HEK293 (cell line): Measurements from ENCODE around the gene LARP6.

Source experiments
- CTCF ChIA-PET: fragments of 350-600 bp; formaldehyde crosslinking; extraction: SDS; loops from one replicate; lab custom pipeline; 2021; ENCODE audit warnings: antibody characterized with exemption; lab: Yijun Ruan, JAX
- POLR2A ChIA-PET: fragments of 300-600 bp; formaldehyde crosslinking; extraction: SDS; loops from one replicate; lab custom pipeline; 2020; ENCODE audit warnings: antibody characterized with exemption, inconsistent platforms; lab: Yijun Ruan, JAX
- H3K27ac ChIP-seq: fragments of 200-500 bp; sonication (Bioruptor generic); 2 replicates; pipeline ENCODE4 v1.5.1; 2014; ENCODE audit warnings: low read depth, low read length, control low read depth, inconsistent platforms; ENCODE audit errors: extremely low read depth
- H3K36me3 ChIP-seq, 2 experiments: fragments of 200-500 bp in 1 of 2; sonication (Bioruptor generic) in 1 of 2; 1 replicate in 1 of 2; 2 replicates in 1 of 2; pipeline ENCODE4 v1.5.1; 2014 to 2017; ENCODE audit warnings: inconsistent platforms in 2 of 2, low read length in 2 of 2; ENCODE audit not compliant: control insufficient read depth in 2 of 2, insufficient read depth in 1 of 2
- H3K4me1 ChIP-seq: fragments of 200-500 bp; sonication (Bioruptor generic); 2 replicates; pipeline ENCODE4 v1.5.1; 2014; ENCODE audit warnings: mild to moderate bottlenecking, low read length, inconsistent platforms; ENCODE audit not compliant: control insufficient read depth, insufficient read depth
- H3K4me3 ChIP-seq: 2 replicates; pipeline ENCODE4 v1.5.1; 2011; ENCODE audit warnings: low read depth, mild to moderate bottlenecking, control low read depth, low read length, moderate library complexity
- H3K9me3 ChIP-seq: fragments of 200-500 bp; sonication (Bioruptor generic); 2 replicates; pipeline ENCODE4 v1.5.1; 2014; ENCODE audit warnings: low read depth, low read length, inconsistent platforms; ENCODE audit not compliant: control insufficient read depth, insufficient read depth
- BCL11A ChIP-seq: fragments of 450-650 bp; formaldehyde crosslinking; IDR thresholded peaks from 2 replicates; pipeline ENCODE4 v1.5.1; 2016; ENCODE audit warnings: low read depth, missing biosample characterization, missing genetic modification characterization
- GLIS2 ChIP-seq: fragments of 450-650 bp; formaldehyde crosslinking; IDR thresholded peaks from 2 replicates; pipeline ENCODE4 v1.5.1; 2016; ENCODE audit warnings: missing biosample characterization, missing genetic modification characterization
- HOXA7 ChIP-seq: sonication (generic); formaldehyde crosslinking; IDR thresholded peaks from 2 replicates; pipeline ENCODE4 v1.8.1; 2022; ENCODE audit warnings: missing genetic modification reagents, borderline replicate concordance
- HOXD13 ChIP-seq: sonication (generic); formaldehyde crosslinking; IDR thresholded peaks from 2 replicates; pipeline ENCODE4 v1.8.0; 2022; ENCODE audit warnings: missing genetic modification reagents, borderline replicate concordance
- IKZF3 ChIP-seq: fragments of 450-650 bp; IDR thresholded peaks from 2 replicates; pipeline ENCODE4 v1.5.0; 2018; ENCODE audit warnings: missing biosample characterization, mild to moderate bottlenecking, missing genetic modification characterization, moderate library complexity
- MYNN ChIP-seq: fragments of 450-650 bp; formaldehyde crosslinking; IDR thresholded peaks from 2 replicates; pipeline ENCODE4 v1.5.1; 2016; ENCODE audit warnings: missing biosample characterization, missing genetic modification characterization, borderline replicate concordance
- RBAK ChIP-seq: fragments of 450-650 bp; formaldehyde crosslinking; IDR thresholded peaks from 2 replicates; pipeline ENCODE4 v1.5.1; 2016; ENCODE audit warnings: missing biosample characterization, missing genetic modification characterization
- SP3 ChIP-seq: fragments of 450-650 bp; formaldehyde crosslinking; IDR thresholded peaks from 2 replicates; pipeline ENCODE4 v1.5.1; 2016; ENCODE audit warnings: missing biosample characterization, missing genetic modification characterization
- ZBTB48 ChIP-seq: fragments of 450-650 bp; formaldehyde crosslinking; IDR thresholded peaks from 2 replicates; pipeline ENCODE4 v1.5.1; 2016; ENCODE audit warnings: missing biosample characterization, missing genetic modification characterization
- ZEB2 ChIP-seq: fragments of 450-650 bp; formaldehyde crosslinking; IDR thresholded peaks from 2 replicates; pipeline ENCODE4 v1.5.1; 2016; ENCODE audit warnings: missing biosample characterization, missing genetic modification characterization
- ZNF174 ChIP-seq: fragments of 450-650 bp; formaldehyde crosslinking; IDR thresholded peaks from 2 replicates; pipeline ENCODE4 v1.5.0; 2017; ENCODE audit warnings: missing biosample characterization, mild to moderate bottlenecking, missing genetic modification characterization
- ZNF223 ChIP-seq: fragments of 450-650 bp; formaldehyde crosslinking; IDR thresholded peaks from 2 replicates; pipeline ENCODE4 v1.5.1; 2016; ENCODE audit warnings: missing biosample characterization, missing genetic modification characterization
- ZNF324 ChIP-seq: fragments of 450-650 bp; formaldehyde crosslinking; IDR thresholded peaks from 2 replicates; pipeline ENCODE4 v1.5.1; 2016; ENCODE audit warnings: missing biosample characterization, missing genetic modification characterization
- ZNF391 ChIP-seq: fragments of 450-650 bp; formaldehyde crosslinking; IDR thresholded peaks from 2 replicates; pipeline ENCODE4 v1.5.1; 2016; ENCODE audit warnings: low read depth, missing biosample characterization, missing genetic modification characterization, borderline replicate concordance
- ZNF423 ChIP-seq: fragments of 450-650 bp; formaldehyde crosslinking; IDR thresholded peaks from 2 replicates; pipeline ENCODE4 v1.5.1; 2016; ENCODE audit warnings: missing biosample characterization, missing genetic modification characterization
- ZNF585B ChIP-seq: fragments of 450-650 bp; formaldehyde crosslinking; IDR thresholded peaks from 2 replicates; pipeline ENCODE4 v1.5.1; 2016; ENCODE audit warnings: missing biosample characterization, missing genetic modification characterization
- ZNF747 ChIP-seq: fragments of 450-650 bp; formaldehyde crosslinking; IDR thresholded peaks from 2 replicates; pipeline ENCODE4 v1.5.1; 2016; ENCODE audit warnings: missing biosample characterization, missing genetic modification characterization
- ZSCAN16 ChIP-seq: fragments of 450-650 bp; formaldehyde crosslinking; IDR thresholded peaks from 2 replicates; pipeline ENCODE4 v1.5.1; 2016; ENCODE audit warnings: missing biosample characterization, missing genetic modification characterization
- TF ChIP-seq, protein P1 (sequence below): fragments of 450-650 bp; formaldehyde crosslinking; IDR thresholded peaks from 2 replicates; pipeline ENCODE4 v1.5.1; 2017; ENCODE audit warnings: missing biosample characterization, missing genetic modification characterization
- TF ChIP-seq, protein P2 (sequence below): fragments of 450-650 bp; formaldehyde crosslinking; IDR thresholded peaks from 2 replicates; pipeline ENCODE4 v1.5.1; 2016; ENCODE audit warnings: missing biosample characterization, missing genetic modification characterization
- TF ChIP-seq, protein P3 (sequence below): fragments of 450-650 bp; formaldehyde crosslinking; IDR thresholded peaks from 2 replicates; pipeline ENCODE4 v1.5.1; 2016; ENCODE audit warnings: missing biosample characterization, missing genetic modification characterization
- TF ChIP-seq, protein P4 (sequence below): fragments of 450-650 bp; formaldehyde crosslinking; optimal IDR thresholded peaks from 2 replicates; pipeline ENCODE3; 2016; ENCODE audit warnings: missing biosample characterization, mild to moderate bottlenecking, missing genetic modification characterization
- TF ChIP-seq, protein P5 (sequence below): fragments of 450-650 bp; formaldehyde crosslinking; conservative IDR thresholded peaks from 2 replicates; pipeline ENCODE4 v1.5.1; 2016; ENCODE audit warnings: low read depth, missing biosample characterization, missing genetic modification characterization
- TF ChIP-seq, protein P6 (sequence below): fragments of 450-650 bp; formaldehyde crosslinking; IDR thresholded peaks from 2 replicates; pipeline ENCODE4 v1.5.1; 2017; ENCODE audit warnings: missing biosample characterization, missing genetic modification characterization

The LARP6 gene

DNA sequence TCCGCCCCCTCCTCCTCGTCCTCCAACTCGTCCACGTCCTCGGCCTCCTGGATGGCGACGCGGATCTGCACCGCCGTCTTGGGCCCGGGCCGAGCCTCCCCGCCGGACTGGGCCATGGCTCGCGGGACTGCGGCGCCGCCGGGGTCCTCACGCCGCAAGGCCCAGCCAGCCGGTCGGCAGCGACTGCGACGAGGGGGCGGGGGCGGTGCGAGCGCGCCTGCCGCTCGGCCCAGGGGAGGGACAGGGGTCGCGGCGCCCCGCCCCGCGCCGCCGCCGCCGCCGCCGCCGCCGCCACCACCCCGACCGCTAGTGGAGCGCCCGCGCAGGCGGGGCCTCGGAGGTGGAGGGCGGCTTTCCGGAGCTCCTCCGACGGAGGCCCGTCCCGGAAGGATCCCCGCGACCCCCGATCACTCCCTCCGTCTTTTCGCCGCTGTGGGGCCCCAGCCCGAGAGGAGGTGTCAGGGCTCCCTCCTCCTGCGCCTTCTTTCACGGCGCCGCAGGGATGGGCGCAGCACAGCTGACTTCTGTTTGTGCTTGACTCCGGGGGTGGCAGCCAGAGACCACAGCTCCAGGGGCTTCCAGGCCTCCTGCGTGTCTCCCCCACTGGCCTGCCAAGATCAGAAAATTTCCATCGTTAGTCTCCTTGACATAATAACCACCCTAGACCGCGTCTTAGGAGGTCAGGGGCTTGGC is at the start of gene LARP6:
TSS of gene LARP6 (minus strand) at position 185 of the 693 bp plus-strand sequence. CDS start at position 116, 69 bp downstream.
- Histone ChIP-seq H3K4me3 (peak within 1 kb of the TSS; percentile 76), H3K4me1 (peaks cover 9% of the 10 kb centered on the region), H3K36me3 (peaks cover 9 to 22% of the 10 kb centered on the region in 2 experiments; a peak in 2 of 3 replicates), H3K27ac (peak within 1 kb of the TSS; percentile 93), H3K9me3 (no peaks in the 10 kb centered on the region)
- ChIA-PET CTCF (interaction anchor here (0.6 to 3.0 kb wide), 9 partner anchors 9 to 158 kb away, joined by 3 to 10 read pairs (median 4); no protein-coding TSS in a partner anchor), POLR2A (interaction anchor here (0.6 to 1.6 kb wide), 7 partner anchors 9 to 141 kb away, joined by 3 to 8 read pairs (median 4); no protein-coding TSS in a partner anchor)
- TF ChIP-seq IKZF3 (tag by site-specific recombination) (no peak), GLIS2 (tag by site-specific recombination) (peak; percentile 95), ZEB2 (no peak), ZNF423 (tag by site-specific recombination) (no peak; the same call in 1 of the 2 replicates), ZBTB48 (no peak; the same call in 1 of the 2 replicates), ZNF585B (tag by site-specific recombination) (no peak; the same call in 1 of the 2 replicates), HOXA7 (CRISPR knock-in tag) (no peak), ZSCAN16 (no peak), MYNN (tag by site-specific recombination) (no peak), ZNF174 (tag by site-specific recombination) (no peak), HOXD13 (no peak), ZNF324 (peak; percentile 36; the same call in 1 of the 2 replicates), ZNF391 (no peak), ZNF223 (tag by site-specific recombination) (no peak), SP3 (peak; percentile 40), RBAK (no peak), ZNF747 (tag by site-specific recombination) (no peak), BCL11A (tag by site-specific recombination) (no peak)
- TF ChIP-seq, protein P1, sequence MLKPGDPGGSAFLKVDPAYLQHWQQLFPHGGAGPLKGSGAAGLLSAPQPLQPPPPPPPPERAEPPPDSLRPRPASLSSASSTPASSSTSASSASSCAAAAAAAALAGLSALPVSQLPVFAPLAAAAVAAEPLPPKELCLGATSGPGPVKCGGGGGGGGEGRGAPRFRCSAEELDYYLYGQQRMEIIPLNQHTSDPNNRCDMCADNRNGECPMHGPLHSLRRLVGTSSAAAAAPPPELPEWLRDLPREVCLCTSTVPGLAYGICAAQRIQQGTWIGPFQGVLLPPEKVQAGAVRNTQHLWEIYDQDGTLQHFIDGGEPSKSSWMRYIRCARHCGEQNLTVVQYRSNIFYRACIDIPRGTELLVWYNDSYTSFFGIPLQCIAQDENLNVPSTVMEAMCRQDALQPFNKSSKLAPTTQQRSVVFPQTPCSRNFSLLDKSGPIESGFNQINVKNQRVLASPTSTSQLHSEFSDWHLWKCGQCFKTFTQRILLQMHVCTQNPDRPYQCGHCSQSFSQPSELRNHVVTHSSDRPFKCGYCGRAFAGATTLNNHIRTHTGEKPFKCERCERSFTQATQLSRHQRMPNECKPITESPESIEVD (tag by site-specific recombination): no peak
- TF ChIP-seq, protein P2, sequence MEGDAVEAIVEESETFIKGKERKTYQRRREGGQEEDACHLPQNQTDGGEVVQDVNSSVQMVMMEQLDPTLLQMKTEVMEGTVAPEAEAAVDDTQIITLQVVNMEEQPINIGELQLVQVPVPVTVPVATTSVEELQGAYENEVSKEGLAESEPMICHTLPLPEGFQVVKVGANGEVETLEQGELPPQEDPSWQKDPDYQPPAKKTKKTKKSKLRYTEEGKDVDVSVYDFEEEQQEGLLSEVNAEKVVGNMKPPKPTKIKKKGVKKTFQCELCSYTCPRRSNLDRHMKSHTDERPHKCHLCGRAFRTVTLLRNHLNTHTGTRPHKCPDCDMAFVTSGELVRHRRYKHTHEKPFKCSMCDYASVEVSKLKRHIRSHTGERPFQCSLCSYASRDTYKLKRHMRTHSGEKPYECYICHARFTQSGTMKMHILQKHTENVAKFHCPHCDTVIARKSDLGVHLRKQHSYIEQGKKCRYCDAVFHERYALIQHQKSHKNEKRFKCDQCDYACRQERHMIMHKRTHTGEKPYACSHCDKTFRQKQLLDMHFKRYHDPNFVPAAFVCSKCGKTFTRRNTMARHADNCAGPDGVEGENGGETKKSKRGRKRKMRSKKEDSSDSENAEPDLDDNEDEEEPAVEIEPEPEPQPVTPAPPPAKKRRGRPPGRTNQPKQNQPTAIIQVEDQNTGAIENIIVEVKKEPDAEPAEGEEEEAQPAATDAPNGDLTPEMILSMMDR (tag by site-specific recombination): no peak
- TF ChIP-seq, protein P3, sequence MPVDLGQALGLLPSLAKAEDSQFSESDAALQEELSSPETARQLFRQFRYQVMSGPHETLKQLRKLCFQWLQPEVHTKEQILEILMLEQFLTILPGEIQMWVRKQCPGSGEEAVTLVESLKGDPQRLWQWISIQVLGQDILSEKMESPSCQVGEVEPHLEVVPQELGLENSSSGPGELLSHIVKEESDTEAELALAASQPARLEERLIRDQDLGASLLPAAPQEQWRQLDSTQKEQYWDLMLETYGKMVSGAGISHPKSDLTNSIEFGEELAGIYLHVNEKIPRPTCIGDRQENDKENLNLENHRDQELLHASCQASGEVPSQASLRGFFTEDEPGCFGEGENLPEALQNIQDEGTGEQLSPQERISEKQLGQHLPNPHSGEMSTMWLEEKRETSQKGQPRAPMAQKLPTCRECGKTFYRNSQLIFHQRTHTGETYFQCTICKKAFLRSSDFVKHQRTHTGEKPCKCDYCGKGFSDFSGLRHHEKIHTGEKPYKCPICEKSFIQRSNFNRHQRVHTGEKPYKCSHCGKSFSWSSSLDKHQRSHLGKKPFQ: no peak
- TF ChIP-seq, protein P4, sequence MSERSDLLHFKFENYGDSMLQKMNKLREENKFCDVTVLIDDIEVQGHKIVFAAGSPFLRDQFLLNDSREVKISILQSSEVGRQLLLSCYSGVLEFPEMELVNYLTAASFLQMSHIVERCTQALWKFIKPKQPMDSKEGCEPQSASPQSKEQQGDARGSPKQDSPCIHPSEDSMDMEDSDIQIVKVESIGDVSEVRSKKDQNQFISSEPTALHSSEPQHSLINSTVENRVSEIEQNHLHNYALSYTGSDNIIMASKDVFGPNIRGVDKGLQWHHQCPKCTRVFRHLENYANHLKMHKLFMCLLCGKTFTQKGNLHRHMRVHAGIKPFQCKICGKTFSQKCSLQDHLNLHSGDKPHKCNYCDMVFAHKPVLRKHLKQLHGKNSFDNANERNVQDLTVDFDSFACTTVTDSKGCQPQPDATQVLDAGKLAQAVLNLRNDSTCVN (tag by site-specific recombination): peak; percentile 86
- TF ChIP-seq, protein P5, sequence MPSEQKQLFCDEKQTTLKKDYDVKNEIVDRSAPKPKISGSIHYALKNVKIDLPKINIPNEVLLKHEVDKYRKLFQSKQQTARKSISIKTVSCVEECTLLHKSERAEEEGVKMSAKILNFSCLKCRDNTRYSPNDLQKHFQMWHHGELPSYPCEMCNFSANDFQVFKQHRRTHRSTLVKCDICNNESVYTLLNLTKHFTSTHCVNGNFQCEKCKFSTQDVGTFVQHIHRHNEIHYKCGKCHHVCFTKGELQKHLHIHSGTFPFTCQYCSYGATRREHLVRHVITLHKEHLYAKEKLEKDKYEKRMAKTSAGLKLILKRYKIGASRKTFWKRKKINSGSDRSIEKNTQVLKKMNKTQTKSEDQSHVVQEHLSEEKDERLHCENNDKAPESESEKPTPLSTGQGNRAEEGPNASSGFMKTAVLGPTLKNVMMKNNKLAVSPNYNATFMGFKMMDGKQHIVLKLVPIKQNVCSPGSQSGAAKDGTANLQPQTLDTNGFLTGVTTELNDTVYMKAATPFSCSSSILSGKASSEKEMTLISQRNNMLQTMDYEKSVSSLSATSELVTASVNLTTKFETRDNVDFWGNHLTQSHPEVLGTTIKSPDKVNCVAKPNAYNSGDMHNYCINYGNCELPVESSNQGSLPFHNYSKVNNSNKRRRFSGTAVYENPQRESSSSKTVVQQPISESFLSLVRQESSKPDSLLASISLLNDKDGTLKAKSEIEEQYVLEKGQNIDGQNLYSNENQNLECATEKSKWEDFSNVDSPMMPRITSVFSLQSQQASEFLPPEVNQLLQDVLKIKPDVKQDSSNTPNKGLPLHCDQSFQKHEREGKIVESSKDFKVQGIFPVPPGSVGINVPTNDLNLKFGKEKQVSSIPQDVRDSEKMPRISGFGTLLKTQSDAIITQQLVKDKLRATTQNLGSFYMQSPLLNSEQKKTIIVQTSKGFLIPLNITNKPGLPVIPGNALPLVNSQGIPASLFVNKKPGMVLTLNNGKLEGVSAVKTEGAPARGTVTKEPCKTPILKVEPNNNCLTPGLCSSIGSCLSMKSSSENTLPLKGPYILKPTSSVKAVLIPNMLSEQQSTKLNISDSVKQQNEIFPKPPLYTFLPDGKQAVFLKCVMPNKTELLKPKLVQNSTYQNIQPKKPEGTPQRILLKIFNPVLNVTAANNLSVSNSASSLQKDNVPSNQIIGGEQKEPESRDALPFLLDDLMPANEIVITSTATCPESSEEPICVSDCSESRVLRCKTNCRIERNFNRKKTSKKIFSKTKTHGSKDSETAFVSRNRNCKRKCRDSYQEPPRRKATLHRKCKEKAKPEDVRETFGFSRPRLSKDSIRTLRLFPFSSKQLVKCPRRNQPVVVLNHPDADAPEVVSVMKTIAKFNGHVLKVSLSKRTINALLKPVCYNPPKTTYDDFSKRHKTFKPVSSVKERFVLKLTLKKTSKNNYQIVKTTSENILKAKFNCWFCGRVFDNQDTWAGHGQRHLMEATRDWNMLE: no peak
- TF ChIP-seq, protein P6, sequence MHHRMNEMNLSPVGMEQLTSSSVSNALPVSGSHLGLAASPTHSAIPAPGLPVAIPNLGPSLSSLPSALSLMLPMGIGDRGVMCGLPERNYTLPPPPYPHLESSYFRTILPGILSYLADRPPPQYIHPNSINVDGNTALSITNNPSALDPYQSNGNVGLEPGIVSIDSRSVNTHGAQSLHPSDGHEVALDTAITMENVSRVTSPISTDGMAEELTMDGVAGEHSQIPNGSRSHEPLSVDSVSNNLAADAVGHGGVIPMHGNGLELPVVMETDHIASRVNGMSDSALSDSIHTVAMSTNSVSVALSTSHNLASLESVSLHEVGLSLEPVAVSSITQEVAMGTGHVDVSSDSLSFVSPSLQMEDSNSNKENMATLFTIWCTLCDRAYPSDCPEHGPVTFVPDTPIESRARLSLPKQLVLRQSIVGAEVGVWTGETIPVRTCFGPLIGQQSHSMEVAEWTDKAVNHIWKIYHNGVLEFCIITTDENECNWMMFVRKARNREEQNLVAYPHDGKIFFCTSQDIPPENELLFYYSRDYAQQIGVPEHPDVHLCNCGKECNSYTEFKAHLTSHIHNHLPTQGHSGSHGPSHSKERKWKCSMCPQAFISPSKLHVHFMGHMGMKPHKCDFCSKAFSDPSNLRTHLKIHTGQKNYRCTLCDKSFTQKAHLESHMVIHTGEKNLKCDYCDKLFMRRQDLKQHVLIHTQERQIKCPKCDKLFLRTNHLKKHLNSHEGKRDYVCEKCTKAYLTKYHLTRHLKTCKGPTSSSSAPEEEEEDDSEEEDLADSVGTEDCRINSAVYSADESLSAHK (tag by site-specific recombination): no peak
